MM.1S (cell line): ENCODE results near the gene FAM156B.

Experiments
- CTCF ChIP-seq: fragments of 300-600 bp; sonication (generic); IDR thresholded peaks from 2 replicates; pipeline ENCODE4 v1.5.1; 2016; ENCODE audit warnings: antibody characterized with exemption, low read length, mixed read lengths
- EZH2phosphoT487 ChIP-seq: fragments of 300-600 bp; sonication (generic); IDR thresholded peaks from 2 replicates; pipeline ENCODE4 v1.6.1; 2018; ENCODE audit warnings: antibody characterized with exemption, low read length

GRCh38 chrX:52934704-52935469 is 37.8 kb downstream of the FAM156B start:
- TF ChIP-seq CTCF (peak; percentile 76), EZH2phosphoT487 (no peak)
